Tibial artery (tissue), 4 donors: ENCODE results near the gene MARK4.
"Not testable (repeated sequence)": the region's sequence is repeated elsewhere in the genome, so short reads cannot be mapped to it uniquely, and the experiment has no call there.

Source experiments
- DNase-seq, 2 donors: peaks; one replicate each; pipeline ENCODE4 v3.0.0-alpha.2; 2019
- H3K27ac ChIP-seq, 2 donors: fragments of 200-600 bp; sonication (generic) in 1 of 2; 1 replicate in 1 of 2; 2 replicates in 1 of 2; pipeline ENCODE4 v1.5.1; 2018 to 2019; ENCODE audit warnings: mild to moderate bottlenecking in 1 of 2
- H3K27me3 ChIP-seq, 2 donors: fragments of 200-600 bp; sonication (generic) in 1 of 2; one replicate each; pipeline versions ENCODE4 v1.5.1 to v1.6.0; 2016 to 2019
- H3K36me3 ChIP-seq, 3 donors: fragments of 200-600 bp; sonication (generic) in 2 of 3; one replicate each; pipeline ENCODE4 v1.5.1; 2016 to 2019; ENCODE audit warnings: mild to moderate bottlenecking in 2 of 3
- H3K4me1 ChIP-seq, 4 donors: fragments of 200-600 bp; sonication (generic) in 2 of 4; 1 replicate in 3 of 4; 2 replicates in 1 of 4; pipeline ENCODE4 v1.5.1; 2016 to 2019
- H3K4me3 ChIP-seq, 2 donors: fragments of 200-600 bp; sonication (generic) in 1 of 2; 1 replicate in 1 of 2; 2 replicates in 1 of 2; pipeline ENCODE4 v1.5.1; 2018 to 2019; ENCODE audit warnings: mild to moderate bottlenecking in 2 of 2
- H3K9me3 ChIP-seq, 3 donors: fragments of 200-600 bp; sonication (generic) in 1 of 3; one replicate each; pipeline ENCODE4 v1.5.1; 2016 to 2019
- CTCF ChIP-seq, 2 experiments: fragments of 200-600 bp in 1 of 2; fragments of 450-650 bp in 1 of 2; IDR thresholded peaks; one replicate each; pipeline ENCODE4 v1.5.1; 2017 to 2019; ENCODE audit warnings: antibody characterized with exemption in 2 of 2, mild to moderate bottlenecking in 1 of 2, moderate library complexity in 1 of 2
- intact Hi-C: fragments of 100-400 bp; cut with DNase I; formaldehyde crosslinking; loops from one replicate; pipeline ENCODE4 v1.15.0; 2023; ENCODE audit warnings: low total_unique reads

Gene MARK4

DNA sequence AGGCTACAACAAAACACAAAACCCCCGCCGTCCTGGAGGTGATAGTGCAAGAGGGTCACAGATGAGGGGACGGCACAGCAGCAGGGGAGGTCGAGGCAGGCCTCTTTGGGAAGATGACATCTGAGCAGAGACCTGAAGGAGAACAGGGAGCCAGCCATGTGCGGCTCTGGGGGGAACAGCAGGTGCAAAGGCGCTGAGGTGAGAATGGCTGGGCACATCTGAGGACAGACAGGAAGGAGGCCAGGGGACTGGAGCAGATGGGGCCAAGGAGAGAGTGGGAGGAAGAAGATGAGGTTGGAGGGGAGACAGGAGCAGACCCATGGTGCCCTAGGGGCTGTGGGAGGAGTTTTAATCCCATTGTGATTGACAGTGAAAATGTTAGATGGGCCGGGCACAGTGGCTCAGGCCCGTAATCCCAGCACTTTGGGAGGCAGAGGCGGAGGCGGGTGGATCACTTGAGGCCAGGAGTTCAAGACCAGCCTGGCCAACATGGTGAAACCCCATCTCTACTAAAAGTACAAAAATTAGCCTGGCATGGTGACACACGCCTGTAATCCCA, 73.4 kb downstream of the MARK4 start:
- DNase-seq = no peak
- Histone ChIP-seq H3K27ac (no peak overlapping the region), H3K4me3 (no peak overlapping the region), H3K4me1 (peaks cover 0 to 17% (median 10%) of the 10 kb centered on the region in 4 donors), H3K27me3 (peaks cover 0 to 41% of the 10 kb centered on the region in 2 donors), H3K36me3 (no peaks in the 10 kb centered on the region), H3K9me3 (no peaks in the 10 kb centered on the region)
- TF ChIP-seq CTCF (IDR thresholded peaks at IDR 0.05) = no peak
- intact Hi-C loops = no loop called here

DNA sequence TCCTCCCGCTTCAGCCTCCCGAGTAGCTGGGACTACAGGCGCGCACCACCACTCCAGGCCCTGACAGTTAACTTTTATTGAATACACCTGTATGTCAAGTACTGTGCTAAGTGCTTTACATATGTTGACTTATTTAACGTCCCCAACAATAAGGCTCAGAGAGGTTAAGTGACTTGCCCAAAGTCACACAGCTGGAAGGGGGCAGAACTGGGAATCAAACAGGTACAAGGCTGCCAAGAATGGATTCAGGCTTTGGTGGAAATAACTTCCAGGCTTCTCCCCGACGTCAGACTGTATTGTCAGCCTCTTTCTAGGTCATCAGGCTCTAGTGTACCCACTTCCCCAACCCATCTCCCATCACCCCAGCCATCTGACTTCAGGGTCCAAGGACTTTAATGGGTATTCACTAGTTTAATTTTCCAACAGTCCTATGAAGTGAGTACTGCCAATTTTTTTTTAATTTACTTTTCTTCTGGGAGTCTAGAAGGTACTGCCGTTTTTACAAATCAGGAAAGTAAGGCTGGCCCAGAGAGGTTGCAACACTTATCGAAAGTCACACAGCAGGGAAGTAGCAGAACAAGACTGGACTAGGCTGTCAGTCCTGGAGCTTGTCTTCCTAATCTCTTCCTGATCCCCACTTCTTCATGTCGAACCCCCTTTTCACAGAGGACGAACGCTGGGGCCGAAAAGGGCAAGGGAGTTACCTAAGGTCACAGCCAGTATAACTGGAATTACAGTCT, 76.5 kb downstream of the MARK4 start:
- Histone ChIP-seq H3K9me3 (no peaks in the 10 kb centered on the region), H3K36me3 (no peaks in the 10 kb centered on the region), H3K27me3 (peaks cover 0 to 29% of the 10 kb centered on the region in 2 donors), H3K4me3 (no peak overlapping the region), H3K4me1 (peaks cover 0 to 17% (median 10%) of the 10 kb centered on the region in 4 donors), H3K27ac (no peak overlapping the region)
- TF ChIP-seq CTCF (IDR thresholded peaks at IDR 0.05) = no peak
- intact Hi-C loops = no loop called here
- DNase-seq = no peak

- DNase-seq = no peak
- no peak for TF ChIP-seq CTCF (IDR thresholded peaks at IDR 0.05)
- no peaks in the 10 kb centered on the region for H3K36me3 ChIP-seq
- intact Hi-C loops = no loop called here
- no peaks in the 10 kb centered on the region for H3K9me3 ChIP-seq
- H3K4me1 ChIP-seq = peaks cover 0 to 1% (median 0%) of the 10 kb centered on the region in 4 donors
- no peak overlapping the region for H3K27ac ChIP-seq
- peaks cover 0 to 10% of the 10 kb centered on the region in 2 donors for H3K27me3 ChIP-seq
- no peak overlapping the region for H3K4me3 ChIP-seq
Observed at GRCh38 chr19:45331411-45331810, 80.3 kb downstream of the MARK4 start.

DNA sequence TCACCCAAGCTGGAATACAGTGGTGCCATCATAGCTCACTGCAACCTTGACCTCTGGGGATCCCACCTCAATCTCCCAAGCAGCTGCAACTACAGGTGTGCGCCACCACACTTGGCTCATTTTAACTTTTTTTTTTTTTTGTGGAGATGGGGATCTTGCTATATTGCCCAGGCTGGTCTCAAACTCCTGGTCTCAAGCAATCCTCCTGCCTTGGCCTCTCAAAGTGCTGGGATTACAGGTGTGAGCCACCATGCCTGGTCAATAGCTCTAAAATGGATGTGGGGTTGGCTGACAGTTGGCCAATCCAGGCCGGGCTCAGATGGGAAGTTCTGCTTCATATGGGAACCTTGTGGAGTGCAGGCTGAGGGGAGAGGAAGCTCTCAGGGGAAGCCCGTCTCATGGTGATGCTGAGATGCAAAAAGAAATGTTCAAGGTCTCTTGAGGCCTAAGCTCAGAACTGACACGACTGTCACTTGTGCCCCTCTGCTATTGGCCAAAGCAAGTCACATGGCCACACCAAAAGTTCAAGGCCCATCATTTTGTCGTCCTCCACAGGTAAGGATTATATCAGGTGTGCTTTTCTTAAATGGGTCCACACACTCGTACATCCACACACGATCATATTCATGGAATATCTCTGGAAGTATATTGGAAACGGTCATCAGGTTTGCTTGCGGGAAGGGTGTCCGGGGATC, 82.7 kb downstream of the MARK4 start:
- no peaks in the 10 kb centered on the region for H3K9me3 ChIP-seq
- H3K27ac ChIP-seq = no peak overlapping the region
- no peaks in the 10 kb centered on the region for H3K36me3 ChIP-seq
- no peak overlapping the region for H3K4me3 ChIP-seq
- intact Hi-C loops = no loop called here
- H3K27me3 ChIP-seq = peaks cover 0 to 24% of the 10 kb centered on the region in 2 donors
- TF ChIP-seq CTCF (IDR thresholded peaks at IDR 0.05) = no peak
- H3K4me1 ChIP-seq = peaks cover 0 to 5% (median 1%) of the 10 kb centered on the region in 4 donors
- DNase-seq = no peak

DNA sequence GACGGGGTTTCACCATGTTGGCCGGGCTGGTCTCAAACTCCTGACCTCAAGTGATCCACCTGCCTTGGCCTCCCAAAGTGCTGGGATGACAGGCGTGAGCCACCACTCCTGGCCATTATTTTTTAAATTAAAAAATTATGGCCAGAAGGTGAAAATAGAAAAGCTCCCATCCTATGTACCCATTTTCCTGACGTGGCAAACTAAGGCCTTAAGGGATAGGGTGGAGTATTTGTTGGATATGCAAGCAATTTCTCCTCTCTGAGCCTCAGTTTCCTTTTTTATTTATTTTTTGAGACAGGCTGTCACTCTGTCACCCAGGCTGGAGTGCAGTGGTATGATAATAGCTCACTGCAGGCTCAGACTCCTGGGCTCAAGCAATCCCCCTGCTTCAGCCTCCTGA, 83.8 kb downstream of the MARK4 start:
- H3K36me3 ChIP-seq, intact Hi-C loops, H3K9me3 ChIP-seq, H3K4me1 ChIP-seq, H3K27ac ChIP-seq, DNase-seq, H3K4me3 ChIP-seq: not testable (repeated sequence)
- peaks cover 0 to 35% of the 10 kb centered on the region in 2 donors for H3K27me3 ChIP-seq

GRCh38 chr19:45336696-45337251, 85.7 kb downstream of the MARK4 start:
- Histone ChIP-seq H3K9me3 (no peaks in the 10 kb centered on the region), H3K4me1 (peaks cover 0 to 15% (median 8%) of the 10 kb centered on the region in 4 donors), H3K36me3 (no peaks in the 10 kb centered on the region), H3K27me3 (peaks cover 0 to 50% of the 10 kb centered on the region in 2 donors), H3K4me3 (no peak overlapping the region), H3K27ac (no peak overlapping the region)
- no peak for TF ChIP-seq CTCF (IDR thresholded peaks at IDR 0.05)
- DNase-seq = no peak
- intact Hi-C loops = no loop called here
